K562 (cell line): Measurements from ENCODE around the gene SNTG2. TPM values are rescaled to one million over a fixed set of nuclear protein-coding genes. Genes with fewer than 3 reads are reported as not detected.

Experiments
- ATAC-seq: fragments of 200-7000 bp; cut with Tn5 transposase; 3 replicates; pipeline ENCODE4 v1.9.1; 2020; ENCODE audit warnings: moderate library complexity
- BruUV-seq: library from RNA; stranded (reverse); fragments of 400-500 nt; replicated peaks from 2 replicates; lab custom pipeline; 2021; lab: Mats Ljungman, UMichigan
- CTCF ChIA-PET: fragments of 300-600 bp; formaldehyde crosslinking; extraction: SDS; loops from one replicate; lab custom pipeline; 2021; ENCODE audit warnings: low intra/inter-chr PET ratio; lab: Yijun Ruan, JAX
- POLR2A ChIA-PET: fragments of 300-600, 350-650 bp; sonication (Branson Sonifier 250); formaldehyde crosslinking; extraction: SDS; loops from one replicate; lab custom pipeline; 2021; ENCODE audit warnings: antibody characterized with exemption, inconsistent platforms; lab: Yijun Ruan, JAX
- DNase-seq, 4 experiments: peaks; one replicate each; pipeline versions ENCODE4 v3.0.0 to v3.0.0-alpha.2; 2011 to 2018; ENCODE audit warnings: low spot score in 3 of 4, mixed read lengths in 3 of 4; ENCODE audit errors: extremely low read depth in 1 of 4
- FAIRE-seq: peaks from 2 replicates; lab custom pipeline; 2011; peaks lifted over from hg19 to GRCh38; lab: Jason Lieb, UNC
- H2AFZ ChIP-seq: 2 replicates; pipeline ENCODE4 v1.6.0; 2011; ENCODE audit warnings: low read depth, low read length, control low read depth, inconsistent platforms
- H3K27ac ChIP-seq: fragments of 200-600 bp; 3 replicates; pipeline ENCODE4 v1.8.0; 2011; ENCODE audit warnings: low read depth, mild to moderate bottlenecking, control low read depth, inconsistent platforms, low read length, moderate library complexity, mixed read lengths; ENCODE audit errors: extremely low read depth
- H3K27me3 ChIP-seq, 2 experiments: fragments of 300-600 bp in 1 of 2; 2 replicates in 1 of 2; 3 replicates in 1 of 2; pipeline versions ENCODE4 v1.6.0 to v1.8.0; 2011; ENCODE audit warnings: inconsistent platforms in 2 of 2, low read length in 2 of 2, mild to moderate bottlenecking in 1 of 2, mixed read lengths in 1 of 2, moderate library complexity in 1 of 2; ENCODE audit not compliant: control insufficient read depth in 2 of 2, insufficient read depth in 2 of 2
- H3K36me3 ChIP-seq: fragments of 300-600 bp; 3 replicates; pipeline ENCODE4 v1.8.0; 2011; ENCODE audit warnings: mild to moderate bottlenecking, low read length, inconsistent platforms; ENCODE audit not compliant: control insufficient read depth, insufficient read depth
- H3K4me1 ChIP-seq, 2 experiments: fragments of 200-600 bp in 1 of 2; replicated peaks in 1 of 2; 2 replicates in 1 of 2; 3 replicates in 1 of 2; pipeline versions ENCODE4 v1.5.1 to v1.8.0; 2011; ENCODE audit warnings: inconsistent platforms in 2 of 2, low read length in 2 of 2, mild to moderate bottlenecking in 1 of 2, mixed read lengths in 1 of 2, moderate library complexity in 1 of 2; ENCODE audit not compliant: control insufficient read depth in 2 of 2, insufficient read depth in 2 of 2
- H3K4me2 ChIP-seq: 2 replicates; pipeline ENCODE4 v1.6.1; 2011; ENCODE audit warnings: low read length, control low read depth, inconsistent platforms, mixed read lengths; ENCODE audit not compliant: insufficient read depth
- H3K4me3 ChIP-seq: fragments of 200-600 bp; sonication (generic), shearing (Covaris generic); 2 replicates; pipeline ENCODE4 v1.5.1; 2016; ENCODE audit warnings: control low read depth, inconsistent platforms
- H3K79me2 ChIP-seq: fragments of 200-600 bp; 3 replicates; pipeline ENCODE4 v1.8.0; 2011; ENCODE audit warnings: low read length, inconsistent platforms; ENCODE audit not compliant: control insufficient read depth, insufficient read depth
- H3K9ac ChIP-seq, 2 experiments: 2 replicates each; pipeline versions ENCODE4 v1.6.0 to v1.6.1; 2011; ENCODE audit warnings: low read depth in 2 of 2, low read length in 2 of 2, control low read depth in 1 of 2, inconsistent platforms in 1 of 2, mild to moderate bottlenecking in 1 of 2, mixed read lengths in 1 of 2; ENCODE audit not compliant: insufficient read depth in 1 of 2
- H3K9me1 ChIP-seq: one replicate; pipeline ENCODE4 v1.6.0; 2011; ENCODE audit warnings: inconsistent platforms, mild to moderate bottlenecking, low read length, moderate library complexity; ENCODE audit not compliant: control insufficient read depth, insufficient read depth
- H3K9me3 ChIP-seq: replicated peaks from 2 replicates; pipeline ENCODE4 v1.5.1; 2011; ENCODE audit warnings: low read depth, low read length, inconsistent platforms; ENCODE audit not compliant: control insufficient read depth, insufficient read depth
- H4K20me1 ChIP-seq: replicated peaks from 2 replicates; pipeline ENCODE4 v1.6.1; 2011; ENCODE audit warnings: low read length, inconsistent platforms, mixed read lengths; ENCODE audit not compliant: control insufficient read depth, insufficient read depth
- CHAMP1 ChIP-seq: fragments of 450-650 bp; IDR thresholded peaks from 2 replicates; pipeline ENCODE4 v1.6.1; 2016; ENCODE audit warnings: mild to moderate bottlenecking
- ELF1 ChIP-seq: fragments of 200-800 bp; sonication (Bioruptor generic); IDR thresholded peaks from 2 replicates; pipeline ENCODE4 v1.6.1; 2016; ENCODE audit warnings: missing genetic modification characterization, missing compliant biosample characterization
- HDAC8 ChIP-seq: fragments of 450-650 bp; IDR thresholded peaks from 2 replicates; pipeline ENCODE4 v1.6.1; 2016; ENCODE audit warnings: mild to moderate bottlenecking, missing genetic modification characterization, moderate library complexity, missing compliant biosample characterization
- HDGF ChIP-seq: fragments of 450-650 bp; IDR thresholded peaks from 2 replicates; pipeline ENCODE4 v1.6.1; 2016
- ILK ChIP-seq: fragments of 450-650 bp; IDR thresholded peaks from 2 replicates; pipeline ENCODE4 v1.6.1; 2016; ENCODE audit warnings: missing genetic modification characterization, low read depth, mild to moderate bottlenecking, missing compliant biosample characterization, moderate library complexity, borderline replicate concordance
- KHSRP ChIP-seq: fragments of 450-650 bp; IDR thresholded peaks from 2 replicates; pipeline ENCODE4 v1.6.1; 2017
- STAT6 ChIP-seq: sonication (generic); formaldehyde crosslinking; IDR thresholded peaks from 2 replicates; pipeline ENCODE4 v1.8.1; 2023; ENCODE audit warnings: mild to moderate bottlenecking, missing genetic modification reagents
- TAF9B ChIP-seq: fragments of 450-650 bp; IDR thresholded peaks from 2 replicates; pipeline ENCODE4 v1.6.1; 2018; ENCODE audit warnings: mild to moderate bottlenecking; ENCODE audit not compliant: partially characterized antibody
- THRAP3 ChIP-seq: fragments of 450-650 bp; IDR thresholded peaks from 2 replicates; pipeline ENCODE4 v1.6.1; 2016; ENCODE audit warnings: mild to moderate bottlenecking, inconsistent platforms, borderline replicate concordance
- ZFP91 ChIP-seq: sonication (generic); formaldehyde crosslinking; IDR thresholded peaks from 2 replicates; pipeline ENCODE4 v1.8.0; 2022; ENCODE audit warnings: mild to moderate bottlenecking, missing genetic modification reagents
- ZNF217 ChIP-seq: sonication (generic); formaldehyde crosslinking; IDR thresholded peaks from 2 replicates; pipeline ENCODE4 v1.8.0; 2022; ENCODE audit warnings: mild to moderate bottlenecking, missing genetic modification reagents
- ZNF583 ChIP-seq: fragments of 250-450 bp; sonication (Bioruptor Pico); IDR thresholded peaks from 2 replicates; pipeline ENCODE4 v1.4.0; 2020
- WGBS: fragments of 100-300 bp; shearing (Covaris generic); methylation state at CpG from one replicate; pipeline ENCODE4 v1.1.6; 2016; ENCODE audit warnings: low coverage, mixed read lengths; ENCODE audit not compliant: insufficient coverage; ENCODE audit errors: missing lambda C conversion rate; 5-methylcytosine and 5-hydroxymethylcytosine counted together
- in situ Hi-C: fragments of 300-500 bp; cut with MboI; formaldehyde crosslinking; loops from 4 replicates; pipeline ENCODE4 v1.15.0; 2018; ENCODE audit warnings: inconsistent platforms, mixed read lengths
- intact Hi-C: fragments of 100-400 bp; cut with micrococcal nuclease; formaldehyde crosslinking; loops from 2 replicates; pipeline ENCODE4 v1.14.2; 2022
- polyA plus RNA-seq, 8 experiments: library from polyadenylated mRNA; depleted of rRNA in 4 of 8; stranded (reverse) in 5 of 8; unstranded in 3 of 8; fragments of >200 nt; fragmentation: Nextera tagmentation in 2 of 8; fragmentation: Illumina TruSeq in 1 of 8; extraction: Ambion mirVana in 2 of 8; extraction: Trizol in 1 of 8; gene quantifications; 2 replicates each; pipeline versions ENCODE4 v1.2.1 to v1.2.3, GENCODE V29; 2011 to 2014; ENCODE audit warnings: inconsistent platforms in 1 of 8, missing spikeins in 1 of 8
- total RNA-seq, 7 experiments: library from RNA; depleted of rRNA in 6 of 7; stranded (reverse); fragments of >200 nt in 6 of 7; fragmentation: Illumina TruSeq in 2 of 7; extraction: Trizol in 2 of 7; gene quantifications; 2 replicates each; pipeline versions ENCODE4 v1.2.1 to v1.2.3, GENCODE V29; 2011 to 2021; ENCODE audit warnings: low replicate concordance in 1 of 7

Gene SNTG2
- total and polyA plus RNA-seq, 9 of the 15 experiments (the other 6 are each of a cell fraction or from before 2014, with no cell fraction given): not detected

- Histone ChIP-seq H2AFZ (no peak overlapping the region), H3K9me1 (no peaks in the 10 kb centered on the region), H3K9me3 (no peaks in the 10 kb centered on the region), H3K79me2 (no peaks in the 10 kb centered on the region), H3K9ac (no peak overlapping the region), H4K20me1 (no peaks in the 10 kb centered on the region), H3K4me3 (no peak overlapping the region), H3K4me2 (no peak overlapping the region), H3K36me3 (no peaks in the 10 kb centered on the region), H3K4me1 (no peaks in the 10 kb centered on the region), H3K27ac (no peak overlapping the region), H3K27me3 (peaks cover 4 to 18% of the 10 kb centered on the region in 2 experiments; a peak in 3 of 5 replicates)
- WGBS: 2% methylated on average over 7 of the region's 7 CpGs
- no TSS peak for BruUV-seq
- no peak for ATAC-seq
- POLR2A ChIA-PET: no interaction called here
- no peak for FAIRE-seq
- TF ChIP-seq ZNF583 (CRISPR knock-in tag) (no peak), KHSRP (no peak), STAT6 (CRISPR knock-in tag) (no peak), TAF9B (no peak), HDAC8 (tag) (no peak), HDGF (no peak), ELF1 (tag) (no peak), CHAMP1 (no peak), ZFP91 (CRISPR knock-in tag) (no peak), ZNF217 (CRISPR knock-in tag) (no peak), ILK (tag) (no peak), THRAP3 (no peak)
- CTCF ChIA-PET: interaction anchor here (0.7 kb wide), 1 partner anchor 1107 kb away, joined by 4 read pairs; no protein-coding TSS in a partner anchor
- DNase-seq: no peak
- in situ Hi-C loops (no loop called here), intact Hi-C loops (no loop called here)
These were observed 118.2 kb downstream of the SNTG2 start for GRCh38 chr2:1068822-1069221.
